Spleen (tissue), 7 donors: ENCODE data around the gene SOX8.

Source experiments
- CTCF ChIP-seq, 11 experiments: fragments of 200-600 bp in 7 of 11; fragments of 450-650 bp in 4 of 11; sonication (generic) in 4 of 11; IDR thresholded peaks in 8 of 11; conservative IDR thresholded peaks in 3 of 11; 1 replicate in 7 of 11; 2 replicates in 4 of 11; pipeline versions ENCODE4 v1.4.0 to v1.8.0; 2016 to 2021; ENCODE audit warnings: antibody characterized with exemption in 11 of 11, inconsistent platforms in 4 of 11, mild to moderate bottlenecking in 1 of 11
- POLR2A ChIP-seq, 3 donors: fragments of 450-650 bp; IDR thresholded peaks; one replicate each; pipeline ENCODE4 v1.5.1; 2017; ENCODE audit warnings: antibody characterized with exemption in 3 of 3, mild to moderate bottlenecking in 1 of 3
- donor health status: DM: no; HTN: no; CAD: no; lungs with moderate emphysema.
- donor health status: DM: no; HTN: no; CAD: no.
- donor health status: DM: no; HTN: no; CAD: no.

GRCh38 chr16:1034230-1035065 lies 52.9 kb downstream of the SOX8 start:
- no peak for TF ChIP-seq CTCF (IDR thresholded peaks at IDR 0.05 in 8 of 11, conservative IDR thresholded peaks at IDR 0.05 in 3 of 11)
- no peak for TF ChIP-seq POLR2A (IDR thresholded peaks at IDR 0.05)
